ENCODE results near the gene CTSF.
"Not testable (repeated sequence)": the region's sequence is repeated elsewhere in the genome, so short reads cannot be mapped to it uniquely, and the experiment has no call there.

CTSF gene

DNA sequence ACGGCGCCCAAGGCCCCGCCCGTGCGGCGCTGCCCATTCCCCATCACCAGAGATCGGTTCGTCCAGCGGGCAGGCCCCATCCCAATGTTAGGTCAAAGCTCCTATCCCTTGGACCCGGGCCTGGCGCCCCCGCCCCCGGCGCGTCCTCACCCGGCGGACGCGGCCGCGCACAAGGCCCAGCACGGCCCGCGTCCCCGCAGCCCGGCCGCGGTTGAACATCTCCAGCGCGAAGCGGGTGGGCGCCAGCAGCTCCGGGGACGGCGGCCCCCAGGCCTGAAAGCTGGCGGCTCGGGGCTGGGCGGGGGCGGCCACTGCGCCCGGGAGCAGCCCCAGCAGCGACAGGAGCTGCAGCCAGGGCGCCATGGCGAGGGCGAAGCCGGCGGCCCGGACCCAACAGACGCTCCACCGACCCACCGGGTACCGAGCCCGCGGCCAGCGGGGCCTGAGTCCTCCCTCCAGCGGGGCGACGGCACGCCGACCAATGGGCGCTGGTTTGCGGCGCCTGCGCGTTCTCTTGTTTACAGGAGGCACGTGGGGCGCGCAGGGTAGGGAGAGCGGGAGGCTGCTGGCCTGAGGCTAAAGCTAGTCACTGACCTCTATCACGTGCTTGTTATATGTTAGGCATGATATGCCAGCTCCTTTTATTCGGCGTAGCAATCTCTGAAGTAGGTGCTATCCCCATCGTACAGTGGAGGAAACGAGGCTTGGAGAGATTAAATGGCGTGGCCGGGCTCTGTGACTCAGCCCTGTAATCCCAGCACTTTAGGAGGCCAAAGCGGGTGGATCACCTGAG lies at the start of gene CTSF:
Gene CTSF, minus strand, starts transcription at position 483 of the 793 bp plus-strand sequence. Its CDS starts 120 bp downstream, at position 363.
- peak; percentile 72 for DNase-seq

- no peak for DNase-seq
Measured at GRCh38 chr11:66617155-66617834, 48.9 kb upstream of the CTSF start.

- peak; percentile 96 for DNase-seq
Measured at GRCh38 chr11:66616379-66617154, 48.2 kb upstream of the CTSF start, which contains the start of gene RBM14. Gene RBM14, plus strand, starts transcription at chr11:66616630. Its CDS starts 91 bp downstream, at chr11:66616721.

DNA sequence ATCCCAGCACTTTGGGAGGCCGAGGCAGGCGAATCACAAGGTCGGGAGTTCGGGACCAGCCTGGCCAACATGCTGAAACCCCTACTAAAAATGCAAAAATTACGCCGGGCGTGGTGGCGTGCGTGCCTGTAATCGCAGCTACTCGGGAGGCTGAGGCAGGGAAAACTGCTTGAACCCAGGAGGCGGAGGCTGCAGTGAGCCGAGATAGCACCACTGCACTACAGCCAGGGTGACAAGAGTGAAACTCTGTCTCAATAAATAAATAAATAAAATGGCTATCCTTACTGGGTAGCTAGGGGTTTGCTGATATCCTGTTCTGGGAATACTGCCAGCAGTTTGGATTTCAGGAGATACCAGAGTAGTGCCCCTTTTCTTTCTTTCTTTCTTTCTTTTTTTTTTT lies 45.7 kb upstream of the CTSF start:
- no peak for DNase-seq

GRCh38 chr11:66612458-66612857 lies 44.1 kb upstream of the CTSF start:
- no peak for DNase-seq

- DNase-seq: no peak
Measured at GRCh38 chr11:66609721-66610617, 41.6 kb upstream of the CTSF start.

DNA sequence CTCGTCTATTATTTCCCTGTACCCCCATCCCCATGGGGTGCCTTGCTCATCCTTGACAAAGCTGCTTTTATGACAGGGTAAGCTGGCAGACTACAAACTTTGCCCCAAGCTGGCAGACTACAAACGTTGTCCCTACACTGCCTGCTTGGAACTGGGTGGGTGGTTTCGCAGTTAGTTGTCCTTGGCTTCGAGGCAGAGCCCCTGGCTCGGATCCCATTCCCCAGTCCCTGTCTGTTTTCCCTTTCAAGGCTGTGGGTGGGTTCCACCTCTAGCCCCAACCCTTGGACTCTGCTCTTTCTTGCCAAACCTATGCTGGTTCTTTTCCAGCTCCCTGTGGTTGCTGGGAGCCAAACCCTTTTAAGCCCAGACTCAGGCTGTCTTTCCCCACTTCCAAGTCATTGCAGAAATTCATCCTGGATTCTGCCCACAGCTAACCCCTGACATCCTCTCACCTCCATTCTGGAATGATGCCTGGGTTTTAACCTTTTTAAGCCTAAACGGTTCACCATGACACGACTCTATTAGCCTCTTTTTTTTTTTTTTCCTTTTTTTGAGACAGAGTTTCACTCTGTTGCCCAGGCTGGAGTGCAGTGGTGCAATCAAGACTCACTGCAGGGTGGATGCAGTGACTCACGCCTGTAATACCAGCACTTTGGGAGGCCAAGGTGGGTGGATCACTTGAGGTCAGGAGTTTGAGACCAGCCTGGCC lies 38.9 kb upstream of the CTSF start:
- no peak for DNase-seq

- DNase-seq: not testable (repeated sequence)
Measured at GRCh38 chr11:66606608-66607007, 38.2 kb upstream of the CTSF start.

- no peak for DNase-seq
Measured at GRCh38 chr11:66604155-66604554, 35.7 kb upstream of the CTSF start.

DNA sequence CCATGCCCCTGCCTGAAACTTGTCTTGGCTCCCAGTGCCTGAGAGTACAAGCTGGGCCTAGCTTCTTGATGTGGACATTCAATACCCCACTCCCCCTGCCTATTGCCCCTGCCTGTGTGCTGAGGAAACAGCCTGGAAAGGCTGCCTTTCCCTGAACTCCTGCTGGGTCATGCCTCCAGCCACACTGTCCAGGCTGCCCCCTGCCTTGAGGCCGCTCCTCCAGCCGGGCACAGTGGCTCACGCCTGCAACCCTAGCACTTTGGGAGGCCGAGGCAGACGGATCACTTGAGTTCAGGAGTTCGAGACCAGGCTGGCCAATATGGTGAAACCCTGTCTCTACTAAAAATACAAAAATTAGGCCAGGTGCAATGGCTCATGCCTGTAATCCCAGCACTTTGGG lies 34.7 kb upstream of the CTSF start:
- no peak for DNase-seq

- DNase-seq: no peak
Measured at GRCh38 chr11:66600631-66601233, 32.3 kb upstream of the CTSF start.

DNA sequence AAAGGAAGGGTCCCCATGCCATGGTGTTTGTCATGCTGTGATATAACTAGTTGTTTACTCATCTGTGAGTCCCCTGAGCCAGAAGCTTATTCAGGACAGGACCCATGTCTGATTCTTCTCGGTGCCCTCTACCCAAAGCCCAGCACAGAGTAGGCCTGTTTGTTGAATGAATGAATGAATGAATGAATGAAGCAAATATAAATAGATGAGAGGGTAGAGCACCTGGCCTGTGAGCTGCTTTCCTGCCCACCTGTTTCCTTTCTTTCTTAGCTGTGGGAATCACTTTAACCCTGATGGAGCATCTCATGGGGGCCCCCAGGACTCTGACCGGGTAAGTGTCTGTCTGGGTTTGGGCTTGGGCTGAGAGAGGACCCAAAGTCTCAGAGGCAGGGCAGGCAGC lies 31.8 kb upstream of the CTSF start:
- no peak for DNase-seq

- no peak for DNase-seq
Measured at GRCh38 chr11:66598993-66599392, 30.6 kb upstream of the CTSF start.

GRCh38 chr11:66595245-66595904 lies 27.0 kb upstream of the CTSF start:
- no peak for DNase-seq

DNA sequence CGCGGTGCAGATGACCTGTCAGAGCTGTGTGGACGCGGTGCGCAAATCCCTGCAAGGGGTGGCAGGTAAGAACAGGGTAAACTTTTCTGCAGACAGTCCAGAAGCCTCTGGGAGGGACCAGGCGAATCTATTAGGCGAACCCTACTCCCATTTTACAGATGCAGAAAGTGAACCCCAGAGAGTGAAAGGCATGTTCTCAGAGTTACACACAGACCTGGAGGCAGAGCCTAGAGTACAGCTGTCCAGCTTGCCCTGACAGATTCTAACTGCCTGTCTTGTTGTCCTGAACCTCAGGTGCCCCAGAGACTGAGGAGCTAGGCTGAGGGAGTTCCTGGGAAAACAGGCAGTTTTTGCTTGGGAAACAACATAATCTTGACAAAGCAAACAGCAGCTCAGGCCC lies 25.2 kb upstream of the CTSF start:
- DNase-seq: no peak

- DNase-seq: no peak
Measured at GRCh38 chr11:66593303-66593635, 24.9 kb upstream of the CTSF start.

GRCh38 chr11:66592457-66593302 lies 24.3 kb upstream of the CTSF start, which contains the start of the genes CCDC87 and CCS:
Gene CCDC87, minus strand, starts transcription at chr11:66593063. Its CDS starts 48 bp downstream, at chr11:66593015.
Gene CCS, plus strand, starts transcription at chr11:66593185. Its CDS starts 77 bp downstream, at chr11:66593262.
- peak; percentile 99 for DNase-seq

GRCh38 chr11:66591175-66591574 lies 22.8 kb upstream of the CTSF start:
- DNase-seq: no peak

- DNase-seq: no peak
Measured at GRCh38 chr11:66589996-66590675, 21.7 kb upstream of the CTSF start.

Data from activated CD8-positive, alpha-beta memory T cell treated with anti-CD3 and anti-CD28 coated beads, Interleukin-2, amount 50 U/mL, for 4 hours (primary cell).